ENCODE data around the gene DBN1. TPM values are rescaled to one million over a fixed set of nuclear protein-coding genes. Genes with fewer than 3 reads are reported as not detected.

Gene DBN1
- total and polyA plus RNA-seq, 2 experiments from 2014 or later = 106 to 290 TPM

DNA sequence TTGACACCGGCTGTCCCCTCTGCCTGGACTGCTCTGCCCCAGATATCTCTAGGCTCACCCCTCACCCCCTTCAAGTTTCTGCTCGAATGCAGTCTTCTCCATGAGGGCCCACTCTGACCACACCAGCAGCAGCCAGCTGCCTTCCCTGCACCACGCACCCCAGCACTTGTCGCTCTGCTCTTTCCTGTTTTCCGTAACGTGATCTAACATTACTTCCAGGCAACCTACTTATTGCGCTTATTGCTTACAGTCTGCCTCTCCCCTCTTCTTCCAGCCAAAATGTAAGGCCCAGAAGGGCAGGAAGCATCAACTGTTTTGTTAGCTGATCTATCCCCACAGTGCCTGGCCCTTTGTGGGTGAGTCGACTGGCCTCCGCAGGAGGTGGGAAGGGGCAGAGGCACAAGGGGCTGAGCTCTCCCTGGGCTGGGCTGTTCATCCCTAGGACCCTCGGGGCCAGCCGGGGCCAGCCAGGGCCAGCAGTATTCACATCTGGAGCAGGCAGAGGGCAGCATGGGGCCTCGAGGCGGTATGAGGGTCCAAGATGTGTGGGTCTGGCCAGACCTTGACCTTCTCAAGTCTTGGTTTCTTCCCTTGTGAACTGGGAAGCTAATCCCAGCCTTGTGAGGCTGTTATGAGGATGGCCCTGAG is 11.6 kb upstream of the DBN1 start:
- Histone ChIP-seq H3F3A (replicated peaks; ENCODE audit: low read depth) (0 out of 2 replicates have a peak, but pooled peaks cover 4% of the 10 kb centered on the region), H3K4me1 (ENCODE audit: insufficient read depth) (no peaks in the 10 kb centered on the region), H3K79me2 (replicated peaks; ENCODE audit: insufficient read depth) (no peaks in the 10 kb centered on the region), H3K36me3 (ENCODE audit: insufficient read depth) (peaks cover 14% of the 10 kb centered on the region), H3K4me3 (no peak overlapping the region), H4K20me1 (replicated peaks; ENCODE audit: insufficient read depth) (no peaks in the 10 kb centered on the region; the same call in 1 of the 2 replicates), H3K27me3 (ENCODE audit: insufficient read depth) (no peaks in the 10 kb centered on the region), H3K9me2 (ENCODE audit: insufficient read depth) (no peaks in the 10 kb centered on the region), H3K27ac (ENCODE audit: low read depth) (no peak overlapping the region), H3K4me2 (no peak overlapping the region), H2AFZ (no peak overlapping the region)
- Mint-ChIP-seq H3K36me3 (ENCODE audit: low read depth) (peaks cover 69% of the 10 kb centered on the region), H3K9me3 (peaks cover 2% of the 10 kb centered on the region; the same call in 1 of the 3 replicates), H3K27ac (no peak overlapping the region), H3K4me3 (no peak overlapping the region), H3K27me3 (ENCODE audit: insufficient read depth, low read depth, poor library complexity) (peaks cover 23% of the 10 kb centered on the region), H3K4me1 (peaks cover 2% of the 10 kb centered on the region; the same call in 2 of the 3 replicates)
- ATAC-seq (peak; percentile 5), DNase-seq (ENCODE audit: low spot score) (no peak)
- TF ChIP-seq POLR2AphosphoS5 (IDR thresholded peaks at IDR 0.05; ENCODE audit: low read depth) = 0 out of 2 replicates have a peak, but pooled peaks have one; percentile 16
- TF ChIP-seq, protein P1, sequence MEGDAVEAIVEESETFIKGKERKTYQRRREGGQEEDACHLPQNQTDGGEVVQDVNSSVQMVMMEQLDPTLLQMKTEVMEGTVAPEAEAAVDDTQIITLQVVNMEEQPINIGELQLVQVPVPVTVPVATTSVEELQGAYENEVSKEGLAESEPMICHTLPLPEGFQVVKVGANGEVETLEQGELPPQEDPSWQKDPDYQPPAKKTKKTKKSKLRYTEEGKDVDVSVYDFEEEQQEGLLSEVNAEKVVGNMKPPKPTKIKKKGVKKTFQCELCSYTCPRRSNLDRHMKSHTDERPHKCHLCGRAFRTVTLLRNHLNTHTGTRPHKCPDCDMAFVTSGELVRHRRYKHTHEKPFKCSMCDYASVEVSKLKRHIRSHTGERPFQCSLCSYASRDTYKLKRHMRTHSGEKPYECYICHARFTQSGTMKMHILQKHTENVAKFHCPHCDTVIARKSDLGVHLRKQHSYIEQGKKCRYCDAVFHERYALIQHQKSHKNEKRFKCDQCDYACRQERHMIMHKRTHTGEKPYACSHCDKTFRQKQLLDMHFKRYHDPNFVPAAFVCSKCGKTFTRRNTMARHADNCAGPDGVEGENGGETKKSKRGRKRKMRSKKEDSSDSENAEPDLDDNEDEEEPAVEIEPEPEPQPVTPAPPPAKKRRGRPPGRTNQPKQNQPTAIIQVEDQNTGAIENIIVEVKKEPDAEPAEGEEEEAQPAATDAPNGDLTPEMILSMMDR (conservative IDR thresholded peaks at IDR 0.05; ENCODE audit: low read depth in 2 of 2) = peak in 1 of 2 experiments; percentile 24; a peak in 2 of 4 replicates
- no peak for TF ChIP-seq NANOG (IDR thresholded peaks at IDR 0.05; ENCODE audit: borderline replicate concordance)

DNA sequence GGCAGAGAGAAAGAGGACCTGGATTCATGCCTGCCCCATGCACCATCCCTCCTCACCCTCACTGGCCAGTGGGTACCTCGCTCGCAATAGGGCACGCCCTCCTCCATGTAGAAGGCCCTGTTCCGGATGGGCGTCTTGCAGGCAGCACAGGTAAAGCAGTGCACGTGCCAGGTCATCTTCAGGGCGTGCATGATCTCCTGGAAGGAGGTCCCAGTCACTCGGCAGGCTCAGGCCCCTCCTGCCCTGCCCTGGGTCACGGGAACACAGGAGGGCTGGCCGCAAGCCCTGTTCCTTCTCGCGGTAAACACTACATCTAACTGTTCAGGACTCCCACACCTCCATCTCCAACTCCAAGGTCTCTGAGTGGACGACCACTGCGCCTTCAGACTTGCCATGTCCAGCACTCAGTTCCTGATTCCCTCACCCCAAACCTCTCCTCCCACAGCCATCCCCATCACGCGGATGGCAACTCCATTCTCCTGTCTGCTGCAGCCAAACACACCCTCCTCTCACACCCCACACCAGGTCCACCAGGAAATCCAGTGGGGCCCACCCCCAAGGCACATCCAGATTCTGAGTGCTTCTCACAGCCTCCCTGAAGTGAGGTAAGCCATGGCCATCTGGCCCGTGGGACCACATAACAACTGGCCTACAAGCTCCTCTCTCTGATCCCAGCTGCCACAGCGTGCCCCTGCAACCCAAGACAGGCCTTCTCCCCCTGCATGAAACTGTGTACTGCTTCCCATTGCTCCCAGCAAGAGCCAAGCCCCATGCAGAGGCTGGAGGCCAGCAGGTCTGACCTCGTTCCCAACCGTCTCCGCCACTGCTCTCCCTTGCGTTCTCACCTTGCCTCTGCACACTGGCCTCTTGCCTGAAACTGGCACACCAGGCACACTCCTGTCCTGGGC is 10.8 kb upstream of the DBN1 start:
- Mint-ChIP-seq H3K27me3 (ENCODE audit: insufficient read depth, low read depth, poor library complexity) (peaks cover 23% of the 10 kb centered on the region), H3K27ac (peak overlapping the region; percentile 29; the same call in 1 of the 2 replicates), H3K9me3 (no peaks in the 10 kb centered on the region), H3K4me1 (peaks cover 2% of the 10 kb centered on the region; the same call in 2 of the 3 replicates), H3K4me3 (no peak overlapping the region), H3K36me3 (ENCODE audit: low read depth) (peaks cover 69% of the 10 kb centered on the region)
- no peaks in the 10 kb centered on the region; the same call in 1 of the 2 replicates for H4K20me1 ChIP-seq (replicated peaks; ENCODE audit: insufficient read depth)
- peaks cover 14% of the 10 kb centered on the region; the same call in 1 of the 2 replicates for H3K36me3 ChIP-seq (ENCODE audit: insufficient read depth)
- no peaks in the 10 kb centered on the region for H3K4me1 ChIP-seq (ENCODE audit: insufficient read depth)
- H3F3A ChIP-seq (replicated peaks; ENCODE audit: low read depth) = 0 out of 2 replicates have a peak, but pooled peaks cover 8% of the 10 kb centered on the region
- H3K4me3 ChIP-seq = no peak overlapping the region
- no peak overlapping the region for H3K27ac ChIP-seq (ENCODE audit: low read depth)
- no peak overlapping the region for H3K4me2 ChIP-seq
- TF ChIP-seq ZNF331 (CRISPR knock-in tag; IDR thresholded peaks at IDR 0.05; ENCODE audit: low read depth) (no peak), EZH2 (IDR thresholded peaks at IDR 0.05; ENCODE audit: low read depth, unreplicated experiment) (no peak), NANOG (IDR thresholded peaks at IDR 0.05; ENCODE audit: borderline replicate concordance) (no peak), CREB1 (CRISPR knock-in tag; IDR thresholded peaks at IDR 0.05; ENCODE audit: low read depth) (no peak), JUNB (IDR thresholded peaks at IDR 0.05; ENCODE audit: unreplicated experiment) (no peak)
- TF ChIP-seq, protein P2, sequence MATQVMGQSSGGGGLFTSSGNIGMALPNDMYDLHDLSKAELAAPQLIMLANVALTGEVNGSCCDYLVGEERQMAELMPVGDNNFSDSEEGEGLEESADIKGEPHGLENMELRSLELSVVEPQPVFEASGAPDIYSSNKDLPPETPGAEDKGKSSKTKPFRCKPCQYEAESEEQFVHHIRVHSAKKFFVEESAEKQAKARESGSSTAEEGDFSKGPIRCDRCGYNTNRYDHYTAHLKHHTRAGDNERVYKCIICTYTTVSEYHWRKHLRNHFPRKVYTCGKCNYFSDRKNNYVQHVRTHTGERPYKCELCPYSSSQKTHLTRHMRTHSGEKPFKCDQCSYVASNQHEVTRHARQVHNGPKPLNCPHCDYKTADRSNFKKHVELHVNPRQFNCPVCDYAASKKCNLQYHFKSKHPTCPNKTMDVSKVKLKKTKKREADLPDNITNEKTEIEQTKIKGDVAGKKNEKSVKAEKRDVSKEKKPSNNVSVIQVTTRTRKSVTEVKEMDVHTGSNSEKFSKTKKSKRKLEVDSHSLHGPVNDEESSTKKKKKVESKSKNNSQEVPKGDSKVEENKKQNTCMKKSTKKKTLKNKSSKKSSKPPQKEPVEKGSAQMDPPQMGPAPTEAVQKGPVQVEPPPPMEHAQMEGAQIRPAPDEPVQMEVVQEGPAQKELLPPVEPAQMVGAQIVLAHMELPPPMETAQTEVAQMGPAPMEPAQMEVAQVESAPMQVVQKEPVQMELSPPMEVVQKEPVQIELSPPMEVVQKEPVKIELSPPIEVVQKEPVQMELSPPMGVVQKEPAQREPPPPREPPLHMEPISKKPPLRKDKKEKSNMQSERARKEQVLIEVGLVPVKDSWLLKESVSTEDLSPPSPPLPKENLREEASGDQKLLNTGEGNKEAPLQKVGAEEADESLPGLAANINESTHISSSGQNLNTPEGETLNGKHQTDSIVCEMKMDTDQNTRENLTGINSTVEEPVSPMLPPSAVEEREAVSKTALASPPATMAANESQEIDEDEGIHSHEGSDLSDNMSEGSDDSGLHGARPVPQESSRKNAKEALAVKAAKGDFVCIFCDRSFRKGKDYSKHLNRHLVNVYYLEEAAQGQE (IDR thresholded peaks at IDR 0.05; ENCODE audit: unreplicated experiment) = no peak
- TF ChIP-seq, protein P1 (conservative IDR thresholded peaks at IDR 0.05; ENCODE audit: low read depth in 2 of 2) = no peak
- ATAC-seq = no peak
- no peaks in the 10 kb centered on the region for H3K27me3 ChIP-seq (ENCODE audit: insufficient read depth)
- DNase-seq (ENCODE audit: low spot score) = no peak
- no peak overlapping the region for H2AFZ ChIP-seq
- H3K79me2 ChIP-seq (replicated peaks; ENCODE audit: insufficient read depth) = no peaks in the 10 kb centered on the region
- no peaks in the 10 kb centered on the region for H3K9me2 ChIP-seq (ENCODE audit: insufficient read depth)
